Calu3 (cell line): ENCODE results near the gene SEC16A. TPM values are rescaled to one million over a fixed set of nuclear protein-coding genes. Genes with fewer than 3 reads are reported as not detected.

Experiments used
- BruUV-seq: library from RNA; stranded (reverse); fragments of 400-500 nt; replicated peaks from 2 replicates; lab custom pipeline; 2021; lab: Mats Ljungman, UMichigan
- CTCF ChIA-PET: fragments of 300-600 bp; sonication (Branson Sonifier 250); formaldehyde crosslinking; loops from one replicate; lab custom pipeline; 2022; ENCODE audit warnings: antibody characterized with exemption; lab: Charles Lee
- DNase-seq: peaks from one replicate; pipeline ENCODE4 v3.0.0; 2022
- H3K27ac Mint-ChIP-seq: one replicate; pipeline ENCODE4 v1.8.0; 2022; ENCODE audit warnings: mixed read lengths; ENCODE audit not compliant: unreplicated experiment
- H3K27me3 Mint-ChIP-seq: one replicate; pipeline ENCODE4 v1.8.0; 2022; ENCODE audit warnings: mixed read lengths; ENCODE audit not compliant: unreplicated experiment
- H3K36me3 Mint-ChIP-seq: one replicate; pipeline ENCODE4 v1.8.0; 2022; ENCODE audit warnings: mild to moderate bottlenecking, moderate library complexity, mixed read lengths; ENCODE audit not compliant: insufficient read depth, unreplicated experiment
- H3K4me1 Mint-ChIP-seq: one replicate; pipeline ENCODE4 v1.8.0; 2022; ENCODE audit warnings: mild to moderate bottlenecking, low read depth, mixed read lengths; ENCODE audit not compliant: unreplicated experiment
- H3K4me3 Mint-ChIP-seq: one replicate; pipeline ENCODE4 v1.8.0; 2022; ENCODE audit warnings: mild to moderate bottlenecking, low read depth, moderate library complexity, mixed read lengths; ENCODE audit not compliant: unreplicated experiment
- H3K9me3 Mint-ChIP-seq: one replicate; pipeline ENCODE4 v1.8.0; 2022; ENCODE audit warnings: low read depth, mixed read lengths; ENCODE audit not compliant: unreplicated experiment
- intact Hi-C: fragments of 100-400 bp; cut with micrococcal nuclease; formaldehyde crosslinking; loops from one replicate; pipeline ENCODE4 v1.10.0; 2022; ENCODE audit not compliant: unreplicated experiment
- total RNA-seq: library from RNA; stranded (reverse); gene quantifications from 2 replicates; pipeline ENCODE4 v1.2.3, GENCODE V29; 2022
- TF ChIP-seq, protein P1 (sequence below): fragments of 200-600 bp; IDR thresholded peaks from one replicate; pipeline ENCODE4 v1.8.0; 2022; ENCODE audit warnings: antibody characterized with exemption; ENCODE audit not compliant: unreplicated experiment

SEC16A gene
- total RNA-seq, 1 experiment from 2014 or later: 48.9 TPM

- intact Hi-C loops: no loop called here
- CTCF ChIA-PET: interaction anchor here (1.2 to 3.8 kb wide), 4 partner anchors 138 to 141 kb away, joined by 3 to 17 read pairs (median 4); no protein-coding TSS in a partner anchor
- TF ChIP-seq, protein P1, sequence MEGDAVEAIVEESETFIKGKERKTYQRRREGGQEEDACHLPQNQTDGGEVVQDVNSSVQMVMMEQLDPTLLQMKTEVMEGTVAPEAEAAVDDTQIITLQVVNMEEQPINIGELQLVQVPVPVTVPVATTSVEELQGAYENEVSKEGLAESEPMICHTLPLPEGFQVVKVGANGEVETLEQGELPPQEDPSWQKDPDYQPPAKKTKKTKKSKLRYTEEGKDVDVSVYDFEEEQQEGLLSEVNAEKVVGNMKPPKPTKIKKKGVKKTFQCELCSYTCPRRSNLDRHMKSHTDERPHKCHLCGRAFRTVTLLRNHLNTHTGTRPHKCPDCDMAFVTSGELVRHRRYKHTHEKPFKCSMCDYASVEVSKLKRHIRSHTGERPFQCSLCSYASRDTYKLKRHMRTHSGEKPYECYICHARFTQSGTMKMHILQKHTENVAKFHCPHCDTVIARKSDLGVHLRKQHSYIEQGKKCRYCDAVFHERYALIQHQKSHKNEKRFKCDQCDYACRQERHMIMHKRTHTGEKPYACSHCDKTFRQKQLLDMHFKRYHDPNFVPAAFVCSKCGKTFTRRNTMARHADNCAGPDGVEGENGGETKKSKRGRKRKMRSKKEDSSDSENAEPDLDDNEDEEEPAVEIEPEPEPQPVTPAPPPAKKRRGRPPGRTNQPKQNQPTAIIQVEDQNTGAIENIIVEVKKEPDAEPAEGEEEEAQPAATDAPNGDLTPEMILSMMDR: no peak
- no peak for DNase-seq
- Mint-ChIP-seq H3K27me3 (peaks cover 9% of the 10 kb centered on the region), H3K27ac (no peak overlapping the region), H3K36me3 (peaks cover 26% of the 10 kb centered on the region), H3K4me1 (no peaks in the 10 kb centered on the region), H3K4me3 (no peak overlapping the region), H3K9me3 (no peaks in the 10 kb centered on the region)
- no TSS peak for BruUV-seq
These were observed 4.2 kb upstream of the SEC16A start for GRCh38 chr9:136486823-136487620.

DNA sequence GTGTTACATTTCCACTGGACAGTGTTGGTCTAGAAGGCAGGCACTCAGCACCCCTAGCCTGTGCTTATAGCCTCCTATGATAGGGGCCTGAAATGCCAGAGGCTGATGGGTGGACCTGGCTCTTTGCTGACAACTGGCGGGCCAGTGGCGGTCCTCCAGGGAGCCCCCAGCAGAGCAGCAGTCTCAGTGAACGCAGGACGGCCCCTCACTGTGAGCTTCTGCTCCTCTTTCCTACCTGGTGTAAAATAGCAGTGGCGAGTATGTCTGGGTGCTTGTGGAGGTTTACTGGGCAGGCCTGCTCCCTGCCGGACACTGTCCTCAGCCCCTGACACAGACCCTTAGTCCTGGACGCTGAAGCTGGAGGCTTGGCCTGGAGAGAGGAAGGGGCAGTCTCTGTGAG, 3.3 kb upstream of the SEC16A start:
- TF ChIP-seq, protein P1: no peak
- H3K4me3 Mint-ChIP-seq: no peak overlapping the region
- H3K27me3 Mint-ChIP-seq: peaks cover 9% of the 10 kb centered on the region
- no peak for DNase-seq
- intact Hi-C loops: no loop called here
- peaks cover 32% of the 10 kb centered on the region for H3K36me3 Mint-ChIP-seq
- no peak overlapping the region for H3K27ac Mint-ChIP-seq
- BruUV-seq: no TSS peak
- H3K4me1 Mint-ChIP-seq: no peaks in the 10 kb centered on the region
- H3K9me3 Mint-ChIP-seq: no peaks in the 10 kb centered on the region
- CTCF ChIA-PET: interaction anchor here (1.2 to 3.8 kb wide), 3 partner anchors 139 to 145 kb away, joined by 3 to 20 read pairs (median 17); no protein-coding TSS in a partner anchor

GRCh38 chr9:136485049-136486045, 2.5 kb upstream of the SEC16A start:
- H3K27me3 Mint-ChIP-seq: peaks cover 9% of the 10 kb centered on the region
- intact Hi-C loops: loop anchor here (1.0 kb wide), 1 partner anchor 146 kb away; no protein-coding TSS in a partner anchor
- DNase-seq: peak; percentile 80
- TF ChIP-seq, protein P1: peak; percentile 52
- H3K9me3 Mint-ChIP-seq: no peaks in the 10 kb centered on the region
- CTCF ChIA-PET: interaction anchor here (1.2 to 3.8 kb wide), 7 partner anchors 138 to 208 kb away, joined by 3 to 20 read pairs (median 4); no protein-coding TSS in a partner anchor
- no peaks in the 10 kb centered on the region for H3K4me1 Mint-ChIP-seq
- peaks cover 34% of the 10 kb centered on the region for H3K36me3 Mint-ChIP-seq
- H3K27ac Mint-ChIP-seq: no peak overlapping the region
- H3K4me3 Mint-ChIP-seq: peak overlapping the region; percentile 93
- BruUV-seq: no TSS peak
